ENCODE measurements around the gene ARNT2. TPM values are rescaled to one million over a fixed set of nuclear protein-coding genes. Genes with fewer than 3 reads are reported as not detected.

ARNT2 gene
- total and polyA plus RNA-seq, 2 experiments from 2014 or later: 4.6 to 11.6 TPM

DNA sequence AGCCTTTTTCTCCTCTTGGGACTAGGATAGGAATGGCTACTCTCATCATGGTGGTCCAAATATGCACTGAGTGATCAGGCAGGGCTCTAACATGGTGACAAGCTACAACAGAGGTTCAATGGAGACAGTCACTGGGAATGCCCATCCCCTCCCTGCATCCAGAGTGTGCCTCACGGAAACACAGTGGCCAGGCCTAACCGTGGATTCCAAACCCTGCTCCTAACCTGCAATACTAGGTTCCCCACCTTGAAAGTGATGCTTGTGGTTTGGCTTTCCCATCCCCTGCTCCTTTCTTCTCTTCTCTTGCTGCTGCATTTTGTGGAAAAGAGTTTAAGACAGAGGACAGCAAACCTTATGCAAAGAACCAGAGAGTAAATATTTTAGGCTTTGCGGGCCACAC, 216.0 kb downstream of the ARNT2 start:
- no peaks in the 10 kb centered on the region; the same call in 2 of the 3 replicates for H3K36me3 Mint-ChIP-seq (ENCODE audit: low read depth)
- H3K79me2 ChIP-seq (replicated peaks; ENCODE audit: insufficient read depth): no peaks in the 10 kb centered on the region
- H3K27ac Mint-ChIP-seq: no peak overlapping the region
- H3K27me3 Mint-ChIP-seq (ENCODE audit: insufficient read depth, low read depth, poor library complexity): no peaks in the 10 kb centered on the region
- peaks cover 5% of the 10 kb centered on the region; the same call in 1 of the 2 replicates for H3K9me2 ChIP-seq (ENCODE audit: insufficient read depth)
- TF ChIP-seq POLR2AphosphoS5 (IDR thresholded peaks at IDR 0.05; ENCODE audit: low read depth): no peak
- no peak for TF ChIP-seq ZNF114 (CRISPR knock-in tag; IDR thresholded peaks at IDR 0.05)
- TF ChIP-seq, protein P1, sequence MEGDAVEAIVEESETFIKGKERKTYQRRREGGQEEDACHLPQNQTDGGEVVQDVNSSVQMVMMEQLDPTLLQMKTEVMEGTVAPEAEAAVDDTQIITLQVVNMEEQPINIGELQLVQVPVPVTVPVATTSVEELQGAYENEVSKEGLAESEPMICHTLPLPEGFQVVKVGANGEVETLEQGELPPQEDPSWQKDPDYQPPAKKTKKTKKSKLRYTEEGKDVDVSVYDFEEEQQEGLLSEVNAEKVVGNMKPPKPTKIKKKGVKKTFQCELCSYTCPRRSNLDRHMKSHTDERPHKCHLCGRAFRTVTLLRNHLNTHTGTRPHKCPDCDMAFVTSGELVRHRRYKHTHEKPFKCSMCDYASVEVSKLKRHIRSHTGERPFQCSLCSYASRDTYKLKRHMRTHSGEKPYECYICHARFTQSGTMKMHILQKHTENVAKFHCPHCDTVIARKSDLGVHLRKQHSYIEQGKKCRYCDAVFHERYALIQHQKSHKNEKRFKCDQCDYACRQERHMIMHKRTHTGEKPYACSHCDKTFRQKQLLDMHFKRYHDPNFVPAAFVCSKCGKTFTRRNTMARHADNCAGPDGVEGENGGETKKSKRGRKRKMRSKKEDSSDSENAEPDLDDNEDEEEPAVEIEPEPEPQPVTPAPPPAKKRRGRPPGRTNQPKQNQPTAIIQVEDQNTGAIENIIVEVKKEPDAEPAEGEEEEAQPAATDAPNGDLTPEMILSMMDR (conservative IDR thresholded peaks at IDR 0.05; ENCODE audit: low read depth in 2 of 2): no peak
- TF ChIP-seq, protein P2, sequence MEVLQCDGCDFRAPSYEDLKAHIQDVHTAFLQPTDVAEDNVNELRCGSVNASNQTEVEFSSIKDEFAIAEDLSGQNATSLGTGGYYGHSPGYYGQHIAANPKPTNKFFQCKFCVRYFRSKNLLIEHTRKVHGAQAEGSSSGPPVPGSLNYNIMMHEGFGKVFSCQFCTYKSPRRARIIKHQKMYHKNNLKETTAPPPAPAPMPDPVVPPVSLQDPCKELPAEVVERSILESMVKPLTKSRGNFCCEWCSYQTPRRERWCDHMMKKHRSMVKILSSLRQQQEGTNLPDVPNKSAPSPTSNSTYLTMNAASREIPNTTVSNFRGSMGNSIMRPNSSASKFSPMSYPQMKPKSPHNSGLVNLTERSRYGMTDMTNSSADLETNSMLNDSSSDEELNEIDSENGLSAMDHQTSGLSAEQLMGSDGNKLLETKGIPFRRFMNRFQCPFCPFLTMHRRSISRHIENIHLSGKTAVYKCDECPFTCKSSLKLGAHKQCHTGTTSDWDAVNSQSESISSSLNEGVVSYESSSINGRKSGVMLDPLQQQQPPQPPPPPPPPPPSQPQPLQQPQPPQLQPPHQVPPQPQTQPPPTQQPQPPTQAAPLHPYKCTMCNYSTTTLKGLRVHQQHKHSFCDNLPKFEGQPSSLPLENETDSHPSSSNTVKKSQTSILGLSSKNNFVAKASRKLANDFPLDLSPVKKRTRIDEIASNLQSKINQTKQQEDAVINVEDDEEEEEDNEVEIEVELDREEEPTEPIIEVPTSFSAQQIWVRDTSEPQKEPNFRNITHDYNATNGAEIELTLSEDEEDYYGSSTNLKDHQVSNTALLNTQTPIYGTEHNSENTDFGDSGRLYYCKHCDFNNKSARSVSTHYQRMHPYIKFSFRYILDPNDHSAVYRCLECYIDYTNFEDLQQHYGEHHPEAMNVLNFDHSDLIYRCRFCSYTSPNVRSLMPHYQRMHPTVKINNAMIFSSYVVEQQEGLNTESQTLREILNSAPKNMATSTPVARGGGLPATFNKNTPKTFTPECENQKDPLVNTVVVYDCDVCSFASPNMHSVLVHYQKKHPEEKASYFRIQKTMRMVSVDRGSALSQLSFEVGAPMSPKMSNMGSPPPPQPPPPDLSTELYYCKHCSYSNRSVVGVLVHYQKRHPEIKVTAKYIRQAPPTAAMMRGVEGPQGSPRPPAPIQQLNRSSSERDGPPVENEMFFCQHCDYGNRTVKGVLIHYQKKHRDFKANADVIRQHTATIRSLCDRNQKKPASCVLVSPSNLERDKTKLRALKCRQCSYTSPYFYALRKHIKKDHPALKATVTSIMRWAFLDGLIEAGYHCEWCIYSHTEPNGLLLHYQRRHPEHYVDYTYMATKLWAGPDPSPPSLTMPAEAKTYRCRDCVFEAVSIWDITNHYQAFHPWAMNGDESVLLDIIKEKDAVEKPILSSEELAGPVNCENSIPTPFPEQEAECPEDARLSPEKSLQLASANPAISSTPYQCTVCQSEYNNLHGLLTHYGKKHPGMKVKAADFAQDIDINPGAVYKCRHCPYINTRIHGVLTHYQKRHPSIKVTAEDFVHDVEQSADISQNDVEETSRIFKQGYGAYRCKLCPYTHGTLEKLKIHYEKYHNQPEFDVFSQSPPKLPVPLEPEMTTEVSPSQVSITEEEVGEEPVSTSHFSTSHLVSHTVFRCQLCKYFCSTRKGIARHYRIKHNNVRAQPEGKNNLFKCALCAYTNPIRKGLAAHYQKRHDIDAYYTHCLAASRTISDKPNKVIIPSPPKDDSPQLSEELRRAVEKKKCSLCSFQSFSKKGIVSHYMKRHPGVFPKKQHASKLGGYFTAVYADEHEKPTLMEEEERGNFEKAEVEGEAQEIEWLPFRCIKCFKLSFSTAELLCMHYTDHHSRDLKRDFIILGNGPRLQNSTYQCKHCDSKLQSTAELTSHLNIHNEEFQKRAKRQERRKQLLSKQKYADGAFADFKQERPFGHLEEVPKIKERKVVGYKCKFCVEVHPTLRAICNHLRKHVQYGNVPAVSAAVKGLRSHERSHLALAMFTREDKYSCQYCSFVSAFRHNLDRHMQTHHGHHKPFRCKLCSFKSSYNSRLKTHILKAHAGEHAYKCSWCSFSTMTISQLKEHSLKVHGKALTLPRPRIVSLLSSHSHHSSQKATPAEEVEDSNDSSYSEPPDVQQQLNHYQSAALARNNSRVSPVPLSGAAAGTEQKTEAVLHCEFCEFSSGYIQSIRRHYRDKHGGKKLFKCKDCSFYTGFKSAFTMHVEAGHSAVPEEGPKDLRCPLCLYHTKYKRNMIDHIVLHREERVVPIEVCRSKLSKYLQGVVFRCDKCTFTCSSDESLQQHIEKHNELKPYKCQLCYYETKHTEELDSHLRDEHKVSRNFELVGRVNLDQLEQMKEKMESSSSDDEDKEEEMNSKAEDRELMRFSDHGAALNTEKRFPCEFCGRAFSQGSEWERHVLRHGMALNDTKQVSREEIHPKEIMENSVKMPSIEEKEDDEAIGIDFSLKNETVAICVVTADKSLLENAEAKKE (CRISPR knock-in tag; IDR thresholded peaks at IDR 0.05): no peak
- no peak for TF ChIP-seq ETS1 (IDR thresholded peaks at IDR 0.05)
- no peak for TF ChIP-seq JUNB (IDR thresholded peaks at IDR 0.05; ENCODE audit: unreplicated experiment)
- TF ChIP-seq ZNF331 (CRISPR knock-in tag; IDR thresholded peaks at IDR 0.05; ENCODE audit: low read depth): no peak
- no peak for TF ChIP-seq CREB1 (CRISPR knock-in tag; IDR thresholded peaks at IDR 0.05; ENCODE audit: low read depth)
- TF ChIP-seq STAT1 (IDR thresholded peaks at IDR 0.05; ENCODE audit: unreplicated experiment): no peak
- TF ChIP-seq, protein P3, sequence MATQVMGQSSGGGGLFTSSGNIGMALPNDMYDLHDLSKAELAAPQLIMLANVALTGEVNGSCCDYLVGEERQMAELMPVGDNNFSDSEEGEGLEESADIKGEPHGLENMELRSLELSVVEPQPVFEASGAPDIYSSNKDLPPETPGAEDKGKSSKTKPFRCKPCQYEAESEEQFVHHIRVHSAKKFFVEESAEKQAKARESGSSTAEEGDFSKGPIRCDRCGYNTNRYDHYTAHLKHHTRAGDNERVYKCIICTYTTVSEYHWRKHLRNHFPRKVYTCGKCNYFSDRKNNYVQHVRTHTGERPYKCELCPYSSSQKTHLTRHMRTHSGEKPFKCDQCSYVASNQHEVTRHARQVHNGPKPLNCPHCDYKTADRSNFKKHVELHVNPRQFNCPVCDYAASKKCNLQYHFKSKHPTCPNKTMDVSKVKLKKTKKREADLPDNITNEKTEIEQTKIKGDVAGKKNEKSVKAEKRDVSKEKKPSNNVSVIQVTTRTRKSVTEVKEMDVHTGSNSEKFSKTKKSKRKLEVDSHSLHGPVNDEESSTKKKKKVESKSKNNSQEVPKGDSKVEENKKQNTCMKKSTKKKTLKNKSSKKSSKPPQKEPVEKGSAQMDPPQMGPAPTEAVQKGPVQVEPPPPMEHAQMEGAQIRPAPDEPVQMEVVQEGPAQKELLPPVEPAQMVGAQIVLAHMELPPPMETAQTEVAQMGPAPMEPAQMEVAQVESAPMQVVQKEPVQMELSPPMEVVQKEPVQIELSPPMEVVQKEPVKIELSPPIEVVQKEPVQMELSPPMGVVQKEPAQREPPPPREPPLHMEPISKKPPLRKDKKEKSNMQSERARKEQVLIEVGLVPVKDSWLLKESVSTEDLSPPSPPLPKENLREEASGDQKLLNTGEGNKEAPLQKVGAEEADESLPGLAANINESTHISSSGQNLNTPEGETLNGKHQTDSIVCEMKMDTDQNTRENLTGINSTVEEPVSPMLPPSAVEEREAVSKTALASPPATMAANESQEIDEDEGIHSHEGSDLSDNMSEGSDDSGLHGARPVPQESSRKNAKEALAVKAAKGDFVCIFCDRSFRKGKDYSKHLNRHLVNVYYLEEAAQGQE (IDR thresholded peaks at IDR 0.05; ENCODE audit: unreplicated experiment): no peak
- H3K9me3 Mint-ChIP-seq: peaks cover 3% of the 10 kb centered on the region; the same call in 2 of the 3 replicates
- H3F3A ChIP-seq (replicated peaks; ENCODE audit: low read depth): no peaks in the 10 kb centered on the region
- no peaks in the 10 kb centered on the region for H3K36me3 ChIP-seq (ENCODE audit: insufficient read depth)
- H3K4me3 Mint-ChIP-seq: no peak overlapping the region
- no peak overlapping the region for H3K27ac ChIP-seq (ENCODE audit: low read depth)
- no peak overlapping the region for H3K4me3 ChIP-seq
- no peaks in the 10 kb centered on the region for H3K4me1 ChIP-seq (ENCODE audit: insufficient read depth)
- H3K4me1 Mint-ChIP-seq: no peaks in the 10 kb centered on the region
- DNase-seq (ENCODE audit: low spot score) (no peak), ATAC-seq (no peak)
- H3K27me3 ChIP-seq (ENCODE audit: insufficient read depth): no peaks in the 10 kb centered on the region
- no peaks in the 10 kb centered on the region for H4K20me1 ChIP-seq (replicated peaks; ENCODE audit: insufficient read depth)
- H2AFZ ChIP-seq: no peak overlapping the region
- no peak overlapping the region for H3K4me2 ChIP-seq
